HCT116 (cell line): ENCODE results near the gene LRRC14B. TPM values are rescaled to one million over a fixed set of nuclear protein-coding genes. Genes with fewer than 3 reads are reported as not detected.

Experiments used
- ATAC-seq: fragments of 200-7000 bp; cut with Tn5 transposase; 2 replicates; pipeline ENCODE4 v1.9.1; 2020; ENCODE audit warnings: mild to moderate bottlenecking, moderate library complexity
- BruUV-seq: library from RNA; stranded (reverse); fragments of 400-500 nt; replicated peaks from 2 replicates; lab custom pipeline; 2021; lab: Mats Ljungman, UMichigan
- CTCF ChIA-PET: fragments of 300-600 bp; sonication (Branson Sonifier 250); formaldehyde crosslinking; loops from one replicate; lab custom pipeline; 2021; ENCODE audit warnings: antibody characterized with exemption; lab: Charles Lee
- POLR2A ChIA-PET: fragments of 300-600, 350-600 bp; sonication (Branson Sonifier 250); formaldehyde crosslinking; loops from one replicate; lab custom pipeline; 2021; ENCODE audit warnings: antibody characterized with exemption; lab: Charles Lee
- RAD21 ChIA-PET, 2 experiments: fragments of 300-600 bp; sonication (Branson Sonifier 250); formaldehyde crosslinking; loops; one replicate each; lab custom pipeline; 2023; ENCODE audit warnings: low total read pairs in 2 of 2; ENCODE audit not compliant: uncharacterized antibody in 2 of 2, unreplicated experiment in 2 of 2, low non-redundant PET in 1 of 2; lab: Charles Lee
- DNase-seq: peaks from one replicate; pipeline ENCODE4 v3.0.0-alpha.2; 2010; ENCODE audit warnings: low read depth, low spot score
- H2AFZ ChIP-seq: fragments of 200-600 bp; shearing (Covaris generic), sonication (generic); 2 replicates; pipeline ENCODE4 v1.6.1; 2017; ENCODE audit warnings: low read depth, mixed run types, mixed read lengths, antibody characterized with exemption, low read length; ENCODE audit not compliant: poor library complexity, severe bottlenecking
- H3K27ac ChIP-seq: 2 replicates; pipeline ENCODE4 v1.5.1; 2012; ENCODE audit warnings: low read depth, low read length
- H3K27me3 ChIP-seq: fragments of 200-600 bp; sonication (generic); 2 replicates; pipeline ENCODE4 v1.6.1; 2016; ENCODE audit warnings: mixed run types, low read length, mixed read lengths; ENCODE audit not compliant: insufficient read depth
- H3K36me3 ChIP-seq, 2 experiments: fragments of 200-500 bp in 1 of 2; fragments of 200-600 bp in 1 of 2; sonication (Bioruptor generic) in 1 of 2; sonication (generic) in 1 of 2; 2 replicates each; pipeline versions ENCODE4 v1.5.1 to v1.6.1; 2014 to 2016; ENCODE audit warnings: low read length in 2 of 2, inconsistent platforms in 1 of 2, mixed read lengths in 1 of 2, mixed run types in 1 of 2; ENCODE audit not compliant: insufficient read depth in 2 of 2, control insufficient read depth in 1 of 2
- H3K4me1 ChIP-seq, 2 experiments: fragments of 200-600 bp in 1 of 2; sonication (generic) in 1 of 2; 2 replicates each; pipeline versions ENCODE4 v1.5.1 to v1.6.1; 2012 to 2017; ENCODE audit warnings: low read length in 2 of 2, inconsistent platforms in 1 of 2, mild to moderate bottlenecking in 1 of 2, mixed read lengths in 1 of 2, mixed run types in 1 of 2, moderate library complexity in 1 of 2; ENCODE audit not compliant: insufficient read depth in 2 of 2, control insufficient read depth in 1 of 2
- H3K4me2 ChIP-seq: fragments of 200-600 bp; sonication (generic); 2 replicates; pipeline ENCODE4 v1.6.1; 2017; ENCODE audit warnings: mixed run types, low read length, mixed read lengths
- H3K4me3 ChIP-seq, 2 experiments: fragments of 200-600 bp in 1 of 2; sonication (generic) in 1 of 2; replicated peaks in 1 of 2; 2 replicates each; pipeline ENCODE4 v1.5.1; 2011 to 2016; ENCODE audit warnings: low read length in 2 of 2, control low read depth in 1 of 2, low read depth in 1 of 2, mild to moderate bottlenecking in 1 of 2, mixed read lengths in 1 of 2, mixed run types in 1 of 2
- H3K79me2 ChIP-seq: fragments of 200-600 bp; sonication (generic); 2 replicates; pipeline ENCODE4 v1.6.1; 2017; ENCODE audit warnings: mild to moderate bottlenecking, mixed run types, low read length, moderate library complexity, mixed read lengths; ENCODE audit not compliant: insufficient read depth
- H3K9ac ChIP-seq: fragments of 200-600 bp; sonication (generic); 2 replicates; pipeline ENCODE4 v1.6.1; 2016; ENCODE audit warnings: low read length, mixed read lengths
- H3K9me2 ChIP-seq: fragments of 200-600 bp; sonication (generic), shearing (Covaris generic); 2 replicates; pipeline ENCODE4 v1.6.1; 2017; ENCODE audit warnings: mixed run types, mild to moderate bottlenecking, moderate library complexity; ENCODE audit not compliant: insufficient read depth
- H3K9me3 ChIP-seq, 2 experiments: fragments of 200-500 bp in 1 of 2; fragments of 200-600 bp in 1 of 2; sonication (Bioruptor generic) in 1 of 2; sonication (generic) in 1 of 2; 2 replicates each; pipeline ENCODE4 v1.6.1; 2014 to 2017; ENCODE audit warnings: low read length in 2 of 2, mixed read lengths in 2 of 2, inconsistent platforms in 1 of 2, low read depth in 1 of 2, mild to moderate bottlenecking in 1 of 2, mixed run types in 1 of 2, moderate library complexity in 1 of 2; ENCODE audit not compliant: control insufficient read depth in 1 of 2, insufficient read depth in 1 of 2
- H4K20me1 ChIP-seq: fragments of 200-600 bp; sonication (generic), shearing (Covaris generic); 2 replicates; pipeline ENCODE4 v1.6.1; 2017; ENCODE audit warnings: mixed run types, mild to moderate bottlenecking, moderate library complexity; ENCODE audit not compliant: insufficient read depth
- CEBPB ChIP-seq: IDR thresholded peaks from 2 replicates; pipeline ENCODE4 v1.6.1; 2012; ENCODE audit warnings: low read depth
- CTCF ChIP-seq, 3 experiments: fragments of 200-600 bp in 1 of 3; sonication (generic) in 1 of 3; IDR thresholded peaks in 2 of 3; conservative IDR thresholded peaks in 1 of 3; 2 replicates each; pipeline ENCODE4 v1.5.1; 2012 to 2017; ENCODE audit warnings: low read depth in 2 of 3, low read length in 2 of 3, antibody characterized with exemption in 1 of 3, borderline replicate concordance in 1 of 3, control low read depth in 1 of 3, mild to moderate bottlenecking in 1 of 3, mixed read lengths in 1 of 3, mixed run types in 1 of 3, moderate library complexity in 1 of 3; ENCODE audit not compliant: insufficient read depth in 1 of 3
- EGR1 ChIP-seq: IDR thresholded peaks from 2 replicates; pipeline ENCODE4 v1.6.1; 2012; ENCODE audit warnings: low read depth
- FOSL1 ChIP-seq: IDR thresholded peaks from 2 replicates; pipeline ENCODE4 v1.6.1; 2012; ENCODE audit warnings: low read depth
- POLR2A ChIP-seq: IDR thresholded peaks from 2 replicates; pipeline ENCODE4 v1.7.0; 2011; ENCODE audit warnings: borderline replicate concordance; ENCODE audit not compliant: insufficient read depth, insufficient read length; ENCODE audit errors: extremely low read depth
- POLR2AphosphoS5 ChIP-seq: IDR thresholded peaks from 2 replicates; pipeline ENCODE4 v1.6.1; 2011; ENCODE audit warnings: mild to moderate bottlenecking, low read depth, low read length, moderate library complexity
- RAD21 ChIP-seq: IDR thresholded peaks from 2 replicates; pipeline ENCODE4 v1.6.1; 2012; ENCODE audit warnings: low read depth, mild to moderate bottlenecking
- SIN3A ChIP-seq: IDR thresholded peaks from 2 replicates; pipeline ENCODE4 v1.6.1; 2012; ENCODE audit warnings: low read depth
- TCF7L2 ChIP-seq: IDR thresholded peaks from 2 replicates; pipeline ENCODE4 v1.7.0; 2011; ENCODE audit warnings: borderline replicate concordance, inconsistent platforms; ENCODE audit not compliant: insufficient read depth, insufficient read length; ENCODE audit errors: extremely low read depth
- ZNF274 ChIP-seq: fragments of 200-500 bp; sonication (Bioruptor generic); IDR thresholded peaks from 2 replicates; pipeline ENCODE4 v1.6.1; 2014; ENCODE audit warnings: mild to moderate bottlenecking, low read depth, low read length, inconsistent platforms
- intact Hi-C: fragments of 100-400 bp; cut with micrococcal nuclease; formaldehyde crosslinking; loops from 2 replicates; pipeline ENCODE4 v1.10.0; 2022
- total RNA-seq: library from RNA; stranded (reverse); gene quantifications from one replicate; pipeline ENCODE4 v1.2.1, GENCODE V29; 2021; ENCODE audit not compliant: unreplicated experiment
- TF ChIP-seq, protein P1 (sequence below): IDR thresholded peaks from 2 replicates; pipeline ENCODE4 v1.6.1; 2011; ENCODE audit warnings: mild to moderate bottlenecking, low read length, moderate library complexity; ENCODE audit not compliant: insufficient replicate concordance; ENCODE audit errors: extremely low read depth
- TF ChIP-seq, protein P2 (sequence below): IDR thresholded peaks from 2 replicates; pipeline ENCODE4 v1.6.1; 2012

Gene LRRC14B
- total RNA-seq, 1 experiment from 2014 or later, result not detected

- Histone ChIP-seq H3K27me3 (no peaks in the 10 kb centered on the region), H2AFZ (no peak overlapping the region), H3K4me3 (no peak overlapping the region), H3K9me3 (no peaks in the 10 kb centered on the region), H3K27ac (no peak overlapping the region), H4K20me1 (no peaks in the 10 kb centered on the region), H3K79me2 (no peaks in the 10 kb centered on the region), H3K36me3 (no peaks in the 10 kb centered on the region), H3K4me1 (peaks cover 0 to 6% of the 10 kb centered on the region in 2 experiments; a peak in 2 of 4 replicates), H3K9me2 (no peaks in the 10 kb centered on the region), H3K9ac (no peak overlapping the region), H3K4me2 (no peak overlapping the region)
- intact Hi-C loops, result no loop called here
- RAD21 ChIA-PET, result no interaction called here
- TF ChIP-seq RAD21, result no peak
- TF ChIP-seq ZNF274, result no peak
- no peak for TF ChIP-seq POLR2AphosphoS5
- TF ChIP-seq, protein P1, sequence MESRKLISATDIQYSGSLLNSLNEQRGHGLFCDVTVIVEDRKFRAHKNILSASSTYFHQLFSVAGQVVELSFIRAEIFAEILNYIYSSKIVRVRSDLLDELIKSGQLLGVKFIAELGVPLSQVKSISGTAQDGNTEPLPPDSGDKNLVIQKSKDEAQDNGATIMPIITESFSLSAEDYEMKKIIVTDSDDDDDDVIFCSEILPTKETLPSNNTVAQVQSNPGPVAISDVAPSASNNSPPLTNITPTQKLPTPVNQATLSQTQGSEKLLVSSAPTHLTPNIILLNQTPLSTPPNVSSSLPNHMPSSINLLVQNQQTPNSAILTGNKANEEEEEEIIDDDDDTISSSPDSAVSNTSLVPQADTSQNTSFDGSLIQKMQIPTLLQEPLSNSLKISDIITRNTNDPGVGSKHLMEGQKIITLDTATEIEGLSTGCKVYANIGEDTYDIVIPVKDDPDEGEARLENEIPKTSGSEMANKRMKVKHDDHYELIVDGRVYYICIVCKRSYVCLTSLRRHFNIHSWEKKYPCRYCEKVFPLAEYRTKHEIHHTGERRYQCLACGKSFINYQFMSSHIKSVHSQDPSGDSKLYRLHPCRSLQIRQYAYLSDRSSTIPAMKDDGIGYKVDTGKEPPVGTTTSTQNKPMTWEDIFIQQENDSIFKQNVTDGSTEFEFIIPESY, result no peak
- TF ChIP-seq, protein P2, sequence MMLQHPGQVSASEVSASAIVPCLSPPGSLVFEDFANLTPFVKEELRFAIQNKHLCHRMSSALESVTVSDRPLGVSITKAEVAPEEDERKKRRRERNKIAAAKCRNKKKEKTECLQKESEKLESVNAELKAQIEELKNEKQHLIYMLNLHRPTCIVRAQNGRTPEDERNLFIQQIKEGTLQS, result no peak
- TF ChIP-seq EGR1, result no peak
- TF ChIP-seq TCF7L2, result no peak
- no peak for TF ChIP-seq SIN3A
- no peak for TF ChIP-seq POLR2A
- no peak for TF ChIP-seq CTCF (IDR thresholded peaks at IDR 0.05 in 2 of 3, conservative IDR thresholded peaks at IDR 0.05 in 1 of 3; ENCODE audit: borderline replicate concordance in 1 of 3, insufficient read depth in 1 of 3, low read depth in 2 of 3, low read length in 2 of 3)
- no peak for TF ChIP-seq FOSL1
- no peak for TF ChIP-seq CEBPB
- CTCF ChIA-PET, result no interaction called here
- DNase-seq (no peak), ATAC-seq (no peak)
- POLR2A ChIA-PET, result no interaction called here
- no TSS peak for BruUV-seq
These were observed 27.5 kb upstream of the LRRC14B start for GRCh38 chr5:163841-164240.
